ENCODE measurements around the gene CDK7. TPM values are rescaled to one million over a fixed set of nuclear protein-coding genes. Genes with fewer than 3 reads are reported as not detected.

Gene CDK7
- total RNA-seq, 1 experiment from 2014 or later, result 43.9 TPM

GRCh38 chr5:69292306-69292705, 57.6 kb downstream of the CDK7 start:
- no peak for DNase-seq
- Histone ChIP-seq H3K36me3 (replicated peaks; ENCODE audit: control insufficient read depth, insufficient read depth, low read length) (no peaks in the 10 kb centered on the region), H3K27me3 (ENCODE audit: control insufficient read depth, insufficient read depth, low read length) (no peaks in the 10 kb centered on the region), H3K4me3 (ENCODE audit: insufficient read depth, low read depth, low read length) (no peak overlapping the region)

GRCh38 chr5:69293882-69294281, 59.2 kb downstream of the CDK7 start:
- DNase-seq, result no peak
- Histone ChIP-seq H3K27me3 (ENCODE audit: control insufficient read depth, insufficient read depth, low read length) (no peaks in the 10 kb centered on the region), H3K4me3 (ENCODE audit: insufficient read depth, low read depth, low read length) (no peak overlapping the region), H3K36me3 (replicated peaks; ENCODE audit: control insufficient read depth, insufficient read depth, low read length) (no peaks in the 10 kb centered on the region)

- Histone ChIP-seq H3K36me3 (replicated peaks; ENCODE audit: control insufficient read depth, insufficient read depth, low read length) (no peaks in the 10 kb centered on the region), H3K4me3 (ENCODE audit: insufficient read depth, low read depth, low read length) (no peak overlapping the region), H3K27me3 (ENCODE audit: control insufficient read depth, insufficient read depth, low read length) (no peaks in the 10 kb centered on the region)
- no peak for DNase-seq
Observed at GRCh38 chr5:69295088-69295754, 60.5 kb downstream of the CDK7 start.

GRCh38 chr5:69299625-69300024, 64.9 kb downstream of the CDK7 start:
- no peak for DNase-seq
- Histone ChIP-seq H3K36me3 (replicated peaks; ENCODE audit: control insufficient read depth, insufficient read depth, low read length) (no peaks in the 10 kb centered on the region), H3K4me3 (ENCODE audit: insufficient read depth, low read depth, low read length) (no peak overlapping the region), H3K27me3 (ENCODE audit: control insufficient read depth, insufficient read depth, low read length) (no peaks in the 10 kb centered on the region)

GRCh38 chr5:69300537-69301203, 66.0 kb downstream of the CDK7 start:
- no peaks in the 10 kb centered on the region for H3K27me3 ChIP-seq (ENCODE audit: control insufficient read depth, insufficient read depth, low read length)
- no peak for DNase-seq
- H3K4me3 ChIP-seq (ENCODE audit: insufficient read depth, low read depth, low read length), result no peak overlapping the region
- H3K36me3 ChIP-seq (replicated peaks; ENCODE audit: control insufficient read depth, insufficient read depth, low read length), result no peaks in the 10 kb centered on the region

- Histone ChIP-seq H3K36me3 (replicated peaks; ENCODE audit: control insufficient read depth, insufficient read depth, low read length) (no peaks in the 10 kb centered on the region), H3K4me3 (ENCODE audit: insufficient read depth, low read depth, low read length) (no peak overlapping the region), H3K27me3 (ENCODE audit: control insufficient read depth, insufficient read depth, low read length) (no peaks in the 10 kb centered on the region)
- DNase-seq, result no peak
Observed at GRCh38 chr5:69305512-69305911, 70.8 kb downstream of the CDK7 start.

- Histone ChIP-seq H3K27me3 (ENCODE audit: control insufficient read depth, insufficient read depth, low read length) (no peaks in the 10 kb centered on the region), H3K36me3 (replicated peaks; ENCODE audit: control insufficient read depth, insufficient read depth, low read length) (no peaks in the 10 kb centered on the region), H3K4me3 (ENCODE audit: insufficient read depth, low read depth, low read length) (no peak overlapping the region)
- no peak for DNase-seq
Observed at GRCh38 chr5:69308046-69308553, 73.4 kb downstream of the CDK7 start.

GRCh38 chr5:69309380-69309779, 74.7 kb downstream of the CDK7 start:
- Histone ChIP-seq H3K4me3 (ENCODE audit: insufficient read depth, low read depth, low read length) (no peak overlapping the region), H3K27me3 (ENCODE audit: control insufficient read depth, insufficient read depth, low read length) (no peaks in the 10 kb centered on the region)
- DNase-seq, result no peak

GRCh38 chr5:69312459-69313160, 77.9 kb downstream of the CDK7 start:
- Histone ChIP-seq H3K4me3 (ENCODE audit: insufficient read depth, low read depth, low read length) (no peak overlapping the region), H3K36me3 (replicated peaks; ENCODE audit: control insufficient read depth, insufficient read depth, low read length) (no peaks in the 10 kb centered on the region; the same call in 1 of the 2 replicates), H3K27me3 (ENCODE audit: control insufficient read depth, insufficient read depth, low read length) (no peaks in the 10 kb centered on the region)
- no peak for DNase-seq

More at GRCh38 chr5:69309380-69309779, 74.7 kb downstream of the CDK7 start:
- no peaks in the 10 kb centered on the region; the same call in 1 of the 2 replicates for H3K36me3 ChIP-seq (replicated peaks; ENCODE audit: control insufficient read depth, insufficient read depth, low read length)

GRCh38 chr5:69313428-69313827, 78.7 kb downstream of the CDK7 start:
- DNase-seq, result no peak
- H3K27me3 ChIP-seq (ENCODE audit: control insufficient read depth, insufficient read depth, low read length), result no peaks in the 10 kb centered on the region
- no peaks in the 10 kb centered on the region; the same call in 1 of the 2 replicates for H3K36me3 ChIP-seq (replicated peaks; ENCODE audit: control insufficient read depth, insufficient read depth, low read length)
- no peak overlapping the region for H3K4me3 ChIP-seq (ENCODE audit: insufficient read depth, low read depth, low read length)

GRCh38 chr5:69315972-69316371, 81.3 kb downstream of the CDK7 start:
- Histone ChIP-seq H3K27me3 (ENCODE audit: control insufficient read depth, insufficient read depth, low read length) (no peaks in the 10 kb centered on the region), H3K36me3 (replicated peaks; ENCODE audit: control insufficient read depth, insufficient read depth, low read length) (no peaks in the 10 kb centered on the region; the same call in 1 of the 2 replicates), H3K4me3 (ENCODE audit: insufficient read depth, low read depth, low read length) (no peak overlapping the region)
- no peak for DNase-seq

- Histone ChIP-seq H3K27me3 (ENCODE audit: control insufficient read depth, insufficient read depth, low read length) (no peaks in the 10 kb centered on the region), H3K4me3 (ENCODE audit: insufficient read depth, low read depth, low read length) (no peak overlapping the region), H3K36me3 (replicated peaks; ENCODE audit: control insufficient read depth, insufficient read depth, low read length) (no peaks in the 10 kb centered on the region; the same call in 1 of the 2 replicates)
- DNase-seq, result no peak
Observed at GRCh38 chr5:69317391-69317790, 82.7 kb downstream of the CDK7 start.

- no peaks in the 10 kb centered on the region for H3K36me3 ChIP-seq (replicated peaks; ENCODE audit: control insufficient read depth, insufficient read depth, low read length)
- H3K27me3 ChIP-seq (ENCODE audit: control insufficient read depth, insufficient read depth, low read length), result no peaks in the 10 kb centered on the region
- no peak overlapping the region for H3K4me3 ChIP-seq (ENCODE audit: insufficient read depth, low read depth, low read length)
- DNase-seq, result no peak
Observed at GRCh38 chr5:69326365-69326764, 91.7 kb downstream of the CDK7 start.

All from H7 (cell line).